Neural progenitor cell (in vitro differentiated cells): ENCODE data around the gene PSME2.

Experiments
- EZH2 ChIP-seq: fragments of 200-600 bp; sonication (generic); IDR thresholded peaks from 2 replicates; pipeline ENCODE4 v1.6.1; 2017; ENCODE audit warnings: antibody characterized with exemption, mild to moderate bottlenecking, moderate library complexity
- EZH2phosphoT487 ChIP-seq: fragments of 200-600 bp; sonication (generic); IDR thresholded peaks from 2 replicates; pipeline ENCODE4 v1.6.1; 2017; ENCODE audit warnings: antibody characterized with exemption
- TF ChIP-seq, protein P1 (sequence below): fragments of 200-600 bp; sonication (generic); IDR thresholded peaks from 2 replicates; pipeline ENCODE4 v1.5.1; 2017; ENCODE audit warnings: antibody characterized with exemption, mild to moderate bottlenecking

- TF ChIP-seq, protein P1, sequence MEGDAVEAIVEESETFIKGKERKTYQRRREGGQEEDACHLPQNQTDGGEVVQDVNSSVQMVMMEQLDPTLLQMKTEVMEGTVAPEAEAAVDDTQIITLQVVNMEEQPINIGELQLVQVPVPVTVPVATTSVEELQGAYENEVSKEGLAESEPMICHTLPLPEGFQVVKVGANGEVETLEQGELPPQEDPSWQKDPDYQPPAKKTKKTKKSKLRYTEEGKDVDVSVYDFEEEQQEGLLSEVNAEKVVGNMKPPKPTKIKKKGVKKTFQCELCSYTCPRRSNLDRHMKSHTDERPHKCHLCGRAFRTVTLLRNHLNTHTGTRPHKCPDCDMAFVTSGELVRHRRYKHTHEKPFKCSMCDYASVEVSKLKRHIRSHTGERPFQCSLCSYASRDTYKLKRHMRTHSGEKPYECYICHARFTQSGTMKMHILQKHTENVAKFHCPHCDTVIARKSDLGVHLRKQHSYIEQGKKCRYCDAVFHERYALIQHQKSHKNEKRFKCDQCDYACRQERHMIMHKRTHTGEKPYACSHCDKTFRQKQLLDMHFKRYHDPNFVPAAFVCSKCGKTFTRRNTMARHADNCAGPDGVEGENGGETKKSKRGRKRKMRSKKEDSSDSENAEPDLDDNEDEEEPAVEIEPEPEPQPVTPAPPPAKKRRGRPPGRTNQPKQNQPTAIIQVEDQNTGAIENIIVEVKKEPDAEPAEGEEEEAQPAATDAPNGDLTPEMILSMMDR, result no peak
- TF ChIP-seq EZH2phosphoT487 (no peak), EZH2 (no peak)
These were observed 41.1 kb upstream of the PSME2 start for GRCh38 chr14:24187539-24187915.
